ENCODE data around the gene NUP188.

NUP188 gene

DNA sequence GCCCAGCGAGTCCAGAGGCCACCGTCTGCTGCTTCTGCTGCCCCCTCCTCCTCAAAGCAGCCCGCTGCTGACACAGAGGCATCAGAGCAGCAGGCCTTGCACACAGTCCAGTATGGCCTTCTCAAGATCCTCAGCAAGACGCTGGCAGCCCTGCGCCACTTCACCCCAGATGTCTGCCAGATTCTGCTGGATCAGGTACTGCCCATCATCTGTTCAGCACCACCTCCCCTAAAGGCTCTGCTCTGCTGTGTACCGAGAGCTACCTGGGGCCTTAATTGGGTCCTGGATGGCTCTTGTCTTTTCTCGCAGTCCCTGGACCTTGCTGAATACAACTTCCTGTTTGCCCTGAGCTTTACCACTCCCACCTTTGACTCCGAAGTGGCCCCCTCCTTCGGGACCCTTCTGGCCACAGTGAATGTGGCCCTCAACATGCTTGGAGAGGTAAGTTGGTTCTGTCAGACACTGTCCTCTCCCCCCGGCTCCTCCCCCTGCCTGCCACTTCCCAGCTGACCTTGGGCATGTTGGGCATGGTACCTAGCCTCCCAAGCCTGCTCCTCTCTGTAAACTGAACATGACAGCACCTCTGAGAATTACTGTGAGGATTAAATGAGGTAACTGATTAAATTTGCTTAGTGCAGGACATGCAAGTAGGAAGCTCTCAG lies 58.0 kb downstream of the NUP188 start:
- FAIRE-seq = no peak
- DNase-seq (ENCODE audit: insufficient read length, low spot score) = no peak

DNA sequence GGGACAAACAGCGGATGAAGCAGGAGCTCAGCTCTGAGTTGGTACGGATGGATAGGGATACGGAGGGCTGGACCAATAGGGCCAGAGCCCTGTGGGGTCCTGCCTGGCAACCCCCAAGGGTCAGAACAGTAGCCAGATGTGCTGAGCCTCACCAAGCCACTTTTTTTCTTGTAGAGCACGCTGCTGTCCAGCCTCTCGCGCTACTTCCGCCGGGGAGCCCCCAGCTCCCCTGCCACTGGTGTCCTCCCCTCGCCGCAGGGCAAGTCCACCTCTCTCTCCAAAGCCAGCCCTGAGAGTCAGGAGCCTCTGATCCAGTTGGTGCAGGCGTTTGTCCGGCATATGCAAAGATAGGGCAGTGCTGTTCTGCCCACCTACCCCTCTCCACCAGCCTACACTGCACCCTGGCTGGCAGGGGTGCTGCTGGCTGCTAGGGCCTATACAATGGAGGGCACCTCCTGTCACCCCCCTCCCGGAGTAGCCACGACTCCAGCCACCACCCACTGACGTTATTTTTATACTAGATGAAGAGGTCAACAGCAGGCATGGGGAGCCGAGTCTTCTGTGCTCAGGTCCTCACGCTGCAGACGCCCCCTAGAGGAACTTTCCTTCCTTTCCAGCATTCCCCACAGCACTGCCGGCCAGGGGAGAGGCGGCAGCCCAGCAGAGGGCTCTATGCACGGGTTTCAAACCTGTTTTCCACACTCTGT lies 59.0 kb downstream of the NUP188 start:
- FAIRE-seq = no peak
- DNase-seq (ENCODE audit: insufficient read length, low spot score) = peak; percentile 70

DNA sequence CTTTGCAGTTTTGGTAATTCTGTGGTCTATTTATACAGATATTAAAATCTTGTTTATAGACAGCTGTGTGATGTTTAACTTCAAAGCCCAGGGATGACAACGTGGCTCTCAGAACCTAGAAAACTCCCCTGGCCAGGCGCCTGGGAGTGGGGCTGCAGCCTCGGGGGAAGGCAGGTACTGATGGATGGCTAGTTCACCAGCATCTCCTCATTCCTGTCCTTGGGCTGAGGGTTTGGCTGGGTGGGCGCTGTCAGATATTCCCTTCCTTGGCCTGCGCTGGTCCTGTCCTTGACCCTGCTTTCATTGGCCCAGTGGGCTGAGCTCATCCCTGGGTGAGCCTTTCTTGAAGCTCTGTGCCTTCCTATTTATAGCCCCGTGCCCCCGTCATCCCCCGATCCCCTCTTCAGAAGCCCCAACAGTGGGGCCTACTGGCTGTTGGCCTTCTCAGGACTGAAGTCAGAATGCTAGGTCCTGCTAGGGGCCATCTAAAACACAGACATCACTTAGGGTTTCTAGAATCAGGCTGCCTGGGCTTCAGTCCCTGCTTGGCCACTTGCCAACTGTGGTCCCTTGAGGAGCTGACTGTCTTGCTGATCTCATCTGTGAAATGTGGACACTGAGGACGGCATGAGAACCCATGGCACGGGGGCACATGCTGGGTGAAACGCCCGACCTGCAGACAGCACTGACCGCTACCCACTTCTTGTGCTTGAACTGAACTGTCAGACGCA lies 59.7 kb downstream of the NUP188 start:
- FAIRE-seq = no peak
- no peak for DNase-seq (ENCODE audit: insufficient read length, low spot score)

DNA sequence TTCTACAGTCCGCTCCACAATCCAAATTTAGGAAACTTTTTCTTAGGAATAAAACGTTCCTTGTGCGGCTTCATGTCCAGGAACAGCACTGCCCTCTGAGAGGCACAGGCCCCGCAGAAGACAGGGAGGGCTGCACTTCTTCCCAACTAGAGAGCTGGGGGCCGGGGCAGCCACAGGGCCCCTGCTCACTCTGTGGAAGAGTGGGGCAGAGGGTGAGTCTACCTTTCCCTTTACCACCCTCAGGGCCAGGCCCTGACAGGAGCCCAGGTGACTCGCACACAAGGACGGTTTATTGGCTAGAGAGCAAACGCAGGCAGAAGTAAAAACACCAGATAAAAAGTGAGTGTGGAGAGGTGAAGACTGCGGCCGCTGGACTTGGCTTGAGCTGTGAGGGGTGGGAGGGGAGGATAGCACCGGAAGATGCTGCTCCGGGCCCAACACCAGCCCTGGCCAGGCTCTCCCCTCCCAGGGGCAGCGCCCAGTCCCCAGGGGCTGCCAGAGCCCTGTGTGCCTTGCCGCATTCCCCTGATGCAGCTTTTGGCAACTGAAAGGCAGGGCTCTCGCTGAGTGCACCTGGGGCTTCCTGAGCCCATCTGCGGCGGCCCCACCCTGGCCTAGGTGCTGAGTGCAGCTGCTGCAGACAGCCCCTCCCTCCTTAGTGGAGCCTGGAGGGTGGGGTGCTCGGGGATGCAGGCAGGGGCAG lies 60.4 kb downstream of the NUP188 start:
- DNase-seq (ENCODE audit: insufficient read length, low spot score) = no peak
- no peak for FAIRE-seq

DNA sequence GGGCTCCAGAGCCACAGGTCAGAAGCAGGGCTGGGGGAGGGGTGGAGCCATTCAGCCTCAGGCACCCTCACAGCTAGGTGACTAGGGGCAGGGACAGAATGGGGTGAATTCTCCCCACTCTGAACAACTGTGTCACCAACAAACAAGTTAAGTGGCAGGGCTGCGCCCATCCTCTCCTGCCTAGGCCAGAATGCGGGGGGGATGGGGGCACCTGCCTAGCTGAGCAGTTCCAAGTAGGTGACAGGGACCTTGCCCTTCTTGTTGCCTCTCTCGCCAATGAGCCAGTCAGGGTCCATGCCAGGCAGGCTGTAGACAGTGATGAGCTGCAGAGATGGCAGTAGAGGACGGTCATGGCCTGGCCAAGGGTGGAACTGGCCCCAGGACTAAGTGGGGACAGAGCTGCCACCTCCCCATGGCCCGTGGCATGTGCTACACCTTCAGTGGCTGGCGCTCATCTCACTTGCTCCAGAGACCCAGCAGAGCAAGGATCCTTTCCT lies 61.0 kb downstream of the NUP188 start:
- FAIRE-seq (no peak), DNase-seq (ENCODE audit: insufficient read length, low spot score) (no peak)

DNA sequence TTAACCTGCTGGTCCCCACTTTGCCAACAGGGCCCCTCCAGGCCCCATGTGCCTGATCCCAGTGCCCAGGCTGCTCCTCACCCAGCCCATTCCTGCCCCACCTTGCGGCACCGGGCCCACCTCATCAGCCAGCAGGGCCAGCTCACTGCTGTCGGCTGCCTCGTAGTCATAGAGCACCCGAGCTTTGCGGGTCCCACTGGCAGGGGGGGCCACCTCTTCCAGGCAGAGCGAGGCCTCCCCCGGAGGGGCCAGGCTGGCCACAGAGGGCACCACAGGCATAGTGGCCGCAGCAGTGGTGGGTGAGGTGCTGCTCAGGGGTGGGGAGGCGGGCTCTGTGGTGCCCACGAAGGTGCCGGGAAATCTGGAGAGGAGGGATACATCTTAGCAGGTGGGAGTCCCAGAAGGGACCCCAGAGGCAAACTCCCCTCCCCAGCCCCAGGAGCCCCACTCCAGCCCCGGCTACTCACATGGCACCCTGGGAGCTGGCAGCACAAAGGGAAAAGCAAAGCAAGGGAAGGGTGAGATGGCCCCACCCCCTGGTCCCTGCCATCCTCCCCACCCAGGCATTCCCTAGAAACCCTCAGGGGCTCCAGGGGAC lies 61.6 kb downstream of the NUP188 start:
- FAIRE-seq = no peak
- no peak for DNase-seq (ENCODE audit: insufficient read length, low spot score)

DNA sequence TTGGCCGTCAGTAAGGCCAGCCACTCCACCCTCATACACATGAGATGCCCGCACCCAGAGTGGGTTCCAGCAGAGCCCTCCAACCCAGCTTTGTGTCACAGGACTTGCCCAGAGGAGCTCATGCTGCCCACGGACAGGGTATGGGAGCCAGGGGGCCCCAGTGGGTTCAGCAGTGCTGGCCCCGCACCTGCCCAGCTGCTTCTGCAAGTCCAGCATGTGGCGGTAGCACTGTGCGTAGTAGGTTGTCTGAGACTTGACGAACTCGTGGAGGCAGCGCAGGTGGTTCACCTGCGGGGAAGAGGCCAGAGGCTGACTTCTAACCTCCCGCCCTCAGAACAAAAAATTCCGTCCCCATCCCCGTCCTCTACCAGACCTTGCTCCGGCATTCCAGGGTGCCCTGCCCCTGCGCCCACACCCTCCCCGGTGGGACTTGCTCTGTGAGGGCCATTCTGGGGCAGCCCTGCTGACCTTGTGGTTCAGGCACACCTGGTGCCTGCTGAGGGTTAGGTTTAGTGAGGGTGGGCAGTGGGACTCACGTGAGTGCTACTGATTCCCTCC lies 62.2 kb downstream of the NUP188 start:
- no peak for DNase-seq (ENCODE audit: insufficient read length, low spot score)
- no peak for FAIRE-seq

DNA sequence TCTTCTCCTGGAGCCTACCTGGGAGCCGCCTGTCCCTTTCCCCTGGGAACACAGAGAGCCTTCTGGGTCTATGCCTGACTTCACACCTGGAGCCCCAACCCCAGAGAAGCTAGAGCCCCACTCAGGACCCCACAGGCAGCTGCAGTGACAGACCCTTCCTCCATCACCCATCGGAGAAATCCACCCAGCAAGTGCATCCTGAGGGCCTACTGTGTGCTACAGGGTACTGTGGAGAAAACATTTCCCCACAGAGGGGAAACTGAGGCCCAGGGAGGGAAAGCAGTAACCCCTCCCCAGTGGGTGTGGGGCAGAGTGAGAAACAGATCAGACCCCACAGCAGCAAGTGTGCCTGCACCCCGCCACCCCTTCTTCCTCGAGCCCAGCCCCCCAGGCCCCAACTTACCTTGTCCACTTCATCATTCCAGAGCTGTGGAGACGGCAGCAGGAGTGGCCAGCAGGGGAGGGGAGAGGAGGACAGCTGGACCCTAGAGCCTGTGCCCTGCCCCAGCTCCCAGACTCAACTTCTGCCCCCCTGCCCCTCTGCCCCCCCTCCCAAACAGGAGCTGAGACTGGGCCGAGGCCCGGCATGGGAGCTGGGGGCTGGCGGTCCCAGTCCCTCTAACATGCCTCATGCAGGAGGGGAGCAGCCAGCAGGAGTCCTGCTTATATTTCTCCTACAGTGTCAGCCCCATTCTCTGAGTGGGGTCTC lies 62.9 kb downstream of the NUP188 start:
- DNase-seq (ENCODE audit: insufficient read length, low spot score) = no peak
- no peak for FAIRE-seq

DNA sequence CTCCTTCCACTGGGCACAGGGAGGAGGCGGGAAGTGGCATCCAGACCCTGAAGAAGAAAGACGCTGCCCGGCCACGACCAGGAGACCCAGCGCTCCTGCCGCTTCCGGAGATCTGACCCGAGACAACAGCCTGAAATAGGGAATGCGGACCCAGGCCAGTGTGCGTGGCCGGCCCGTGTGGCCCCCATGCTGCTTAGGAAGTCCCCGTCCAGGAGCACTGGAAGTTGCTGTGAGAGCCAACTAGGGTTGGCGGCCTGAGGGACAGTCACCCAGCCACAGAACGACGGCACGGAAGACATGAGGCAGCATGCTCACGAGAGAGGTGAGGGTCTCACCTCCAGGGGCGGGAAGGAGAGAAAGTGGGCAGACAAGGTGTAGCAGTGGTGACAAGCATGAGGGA lies 63.7 kb downstream of the NUP188 start:
- no peak for DNase-seq (ENCODE audit: insufficient read length, low spot score)
- FAIRE-seq = no peak

DNA sequence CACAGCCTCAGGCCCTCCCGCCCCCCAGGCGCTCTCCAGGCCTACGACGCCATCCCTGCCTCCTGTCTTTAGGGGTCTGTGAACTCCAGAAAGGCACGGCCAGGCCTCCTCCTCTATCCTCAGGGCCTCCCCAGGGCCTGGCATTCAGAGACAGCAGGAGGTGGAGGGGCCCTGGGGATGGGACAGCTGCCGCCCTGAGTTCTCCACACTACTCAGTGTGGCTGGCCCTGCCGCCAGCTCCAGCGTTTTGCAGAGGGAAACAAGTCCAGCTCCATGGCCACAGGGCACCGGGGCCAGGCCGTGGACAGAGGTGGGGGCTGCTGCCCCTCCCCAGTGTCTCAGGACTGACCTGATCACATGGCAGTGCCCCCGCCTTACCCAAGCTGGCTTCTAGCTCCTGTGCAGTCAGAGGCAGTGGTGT lies 64.3 kb downstream of the NUP188 start:
- FAIRE-seq = no peak

DNA sequence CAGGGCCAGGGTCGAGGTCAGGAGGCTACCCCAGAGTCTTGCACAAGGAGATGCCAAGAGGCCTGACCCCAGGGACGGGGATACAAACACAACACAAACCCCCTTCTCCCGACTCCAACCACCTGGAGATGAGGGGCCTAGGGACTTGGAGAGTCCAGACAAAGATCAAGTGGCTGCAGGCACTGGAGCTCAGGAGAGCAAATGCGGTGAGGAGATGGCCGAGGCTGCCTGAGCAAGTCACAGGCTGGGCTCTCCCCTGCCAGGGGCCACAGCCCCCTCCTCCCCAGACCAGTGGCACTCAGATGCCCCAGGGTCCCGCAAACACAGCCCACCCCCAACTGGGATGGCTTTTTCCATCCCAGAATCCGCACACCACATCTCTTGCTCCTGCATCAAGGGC lies 64.8 kb downstream of the NUP188 start:
- FAIRE-seq (no peak), DNase-seq (ENCODE audit: insufficient read length, low spot score) (no peak)

More for the DNA sequence above, 64.3 kb downstream of the NUP188 start:
- DNase-seq (ENCODE audit: insufficient read length, low spot score) = no peak

DNA sequence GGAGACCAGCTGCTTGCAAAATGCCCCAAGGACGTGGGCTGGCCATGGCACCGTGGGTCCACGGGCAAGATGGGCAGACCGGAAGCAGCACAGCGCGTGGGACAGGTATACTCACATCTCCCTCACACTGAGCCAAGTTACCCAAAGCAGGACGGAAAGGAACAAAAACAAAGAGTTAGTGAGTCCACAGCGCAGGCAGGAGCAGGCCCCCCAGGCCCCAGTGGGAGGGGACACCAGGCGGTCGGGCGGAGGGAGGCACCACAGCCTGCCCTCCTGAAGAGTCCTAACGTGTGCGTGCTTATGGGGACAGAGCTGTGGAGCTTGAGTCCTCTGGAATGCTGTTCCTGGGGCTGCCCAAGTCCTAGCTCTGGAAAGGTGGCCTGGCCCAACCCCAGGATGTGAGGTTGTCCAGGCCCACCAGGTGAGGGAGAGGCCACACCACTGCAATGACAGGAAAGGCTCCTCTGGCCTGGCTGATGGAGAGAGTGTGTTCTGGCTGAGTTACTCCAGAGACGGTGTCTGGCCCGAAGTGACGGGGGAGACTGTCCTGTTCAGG lies 65.5 kb downstream of the NUP188 start:
- DNase-seq (ENCODE audit: insufficient read length, low spot score) = no peak
- no peak for FAIRE-seq

DNA sequence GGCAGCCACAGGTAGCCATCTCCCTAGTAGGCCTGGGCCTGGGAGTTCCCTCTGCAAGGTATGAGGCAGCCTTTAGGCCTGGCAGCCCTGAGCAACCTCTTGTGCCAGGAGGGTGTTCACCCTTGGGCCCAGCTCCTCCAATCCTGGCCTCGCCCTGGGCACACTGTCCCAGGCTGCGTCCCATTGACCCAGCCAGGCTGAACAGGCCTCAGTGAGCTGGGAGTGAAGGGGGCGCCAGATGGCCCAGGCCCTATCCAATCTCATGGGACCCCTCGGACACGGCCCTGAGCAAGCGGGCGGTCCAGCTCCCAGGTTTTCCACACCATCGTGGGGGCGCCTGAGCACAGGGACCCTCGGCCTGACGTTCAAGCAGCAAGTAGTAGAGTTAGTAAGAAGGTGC lies 66.2 kb downstream of the NUP188 start:
- DNase-seq (ENCODE audit: insufficient read length, low spot score) (no peak), FAIRE-seq (no peak)

DNA sequence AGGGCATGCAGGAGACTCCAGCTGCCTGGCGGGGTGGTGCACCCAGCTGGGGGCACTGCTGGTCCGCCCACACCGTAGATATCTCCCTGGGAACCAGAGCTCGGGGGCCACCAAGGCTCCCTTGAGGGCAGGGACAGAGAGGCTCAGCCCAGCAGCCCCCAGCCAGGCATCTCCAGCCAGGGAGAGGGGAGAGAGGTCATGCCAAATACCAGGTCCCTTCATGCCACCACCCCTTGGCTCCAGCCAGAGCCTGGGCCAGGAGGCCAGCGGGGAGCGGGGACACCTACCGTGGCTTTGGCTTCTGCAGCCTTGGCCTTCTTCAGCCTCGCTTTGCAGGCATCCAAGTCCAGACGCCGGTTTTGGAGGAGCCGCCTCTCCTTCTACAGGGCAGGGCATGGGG lies 66.6 kb downstream of the NUP188 start:
- DNase-seq (ENCODE audit: insufficient read length, low spot score) = no peak

DNA sequence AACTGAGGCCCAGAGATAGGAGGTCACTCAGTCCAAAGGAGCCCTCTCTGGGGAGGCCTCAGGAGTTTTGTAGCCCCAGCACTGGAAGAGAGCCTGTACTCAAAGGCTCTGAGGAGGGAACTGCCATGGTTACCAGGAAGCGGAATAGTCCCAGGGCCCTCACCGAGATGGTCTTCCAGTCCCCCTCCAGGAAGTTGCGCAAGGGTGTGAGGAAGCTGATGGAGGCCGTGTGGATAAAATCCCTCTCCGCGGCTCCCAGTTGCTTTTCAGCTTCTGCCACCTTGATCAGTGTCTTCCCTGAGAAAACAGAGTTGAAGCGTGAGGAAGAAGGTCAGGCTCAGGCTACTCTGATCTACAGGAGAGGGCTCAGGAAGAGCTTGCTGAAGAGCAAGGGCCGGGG lies 67.1 kb downstream of the NUP188 start:
- no peak for FAIRE-seq
- no peak for DNase-seq (ENCODE audit: insufficient read length, low spot score)

More for the DNA sequence above, 66.6 kb downstream of the NUP188 start:
- FAIRE-seq = no peak

DNA sequence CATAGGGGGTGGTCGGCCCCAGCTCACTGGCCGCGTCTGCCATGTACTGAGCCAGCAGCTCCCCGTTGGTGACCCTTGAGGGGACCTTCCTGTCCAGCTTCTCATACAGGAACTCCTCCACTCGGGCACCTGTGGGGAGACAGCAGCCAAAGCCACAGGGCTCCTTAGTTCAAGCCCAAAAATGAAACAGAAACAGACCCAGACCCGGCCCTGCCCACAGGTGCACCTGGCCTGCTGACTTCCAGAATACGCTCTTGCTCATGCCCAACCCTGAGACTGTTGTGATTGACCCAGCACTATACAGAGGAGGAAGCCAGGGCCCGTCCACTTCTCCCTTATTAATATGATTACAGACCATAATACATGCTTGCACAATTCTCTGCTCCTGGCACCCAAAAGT lies 73.6 kb downstream of the NUP188 start:
- no peak for FAIRE-seq
- no peak for DNase-seq (ENCODE audit: insufficient read length, low spot score)

DNA sequence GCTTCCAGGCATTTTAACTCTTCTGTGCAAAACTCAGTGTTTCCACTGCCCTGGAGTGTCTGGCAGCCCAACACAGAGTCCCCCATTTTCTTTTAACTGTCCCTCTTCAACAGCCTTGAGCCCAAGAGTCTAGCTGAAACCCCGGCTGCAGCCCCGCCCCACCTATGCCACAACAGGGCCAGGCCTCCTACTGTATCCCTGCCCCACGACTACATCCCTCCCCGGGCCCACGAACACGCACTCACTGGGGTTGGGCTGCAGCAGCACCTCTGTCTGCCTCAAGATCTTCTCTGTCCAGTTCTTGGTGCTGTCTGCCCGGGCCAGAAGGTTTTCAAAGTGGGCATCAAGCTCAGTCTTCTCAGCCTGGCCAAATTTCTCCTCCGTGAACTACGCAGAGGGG lies 74.5 kb downstream of the NUP188 start:
- no peak for DNase-seq (ENCODE audit: insufficient read length, low spot score)
- no peak for FAIRE-seq

DNA sequence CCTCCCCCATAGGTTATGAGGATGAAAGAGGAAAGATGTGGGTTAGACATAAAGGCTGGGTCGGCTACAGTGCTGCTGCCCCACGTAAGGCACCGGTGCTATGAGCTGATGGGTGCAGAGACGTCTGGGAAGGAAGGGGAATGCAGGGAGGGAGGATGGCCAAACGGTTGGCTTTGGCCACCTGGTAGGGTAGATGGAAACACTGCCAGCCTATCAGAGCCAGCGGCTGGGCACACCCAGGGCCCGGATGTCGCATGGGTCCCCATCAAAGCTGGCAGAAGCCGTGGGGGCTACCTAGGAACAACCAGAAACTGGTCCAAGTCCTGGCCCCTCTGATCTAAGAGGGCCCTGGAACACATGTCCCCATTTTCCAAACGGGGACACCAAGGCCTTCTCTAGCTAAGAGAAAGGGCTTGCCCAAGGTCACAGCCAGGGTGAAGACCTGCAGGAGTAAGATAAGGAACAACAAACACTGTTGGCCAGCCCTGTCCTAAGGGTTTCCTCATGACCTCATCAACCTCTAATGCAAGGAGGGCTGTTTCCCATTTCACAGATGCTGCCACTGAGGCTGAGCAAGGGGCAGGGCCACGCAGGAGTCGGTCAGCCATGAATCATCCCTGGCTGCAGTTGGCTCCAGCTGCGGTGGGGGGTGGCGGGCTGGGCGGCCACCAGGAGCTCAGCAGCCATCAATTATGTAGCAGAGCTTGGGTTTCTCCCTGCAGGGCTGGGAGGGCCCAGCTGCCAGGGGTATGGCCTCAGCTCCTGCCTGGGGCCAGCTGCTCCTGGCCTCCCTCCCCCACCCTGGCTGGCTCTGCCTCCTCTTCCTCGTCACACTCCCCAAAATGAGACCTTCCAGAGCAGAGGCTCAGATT lies 75.8 kb downstream of the NUP188 start:
- DNase-seq (ENCODE audit: insufficient read length, low spot score) (no peak), FAIRE-seq (no peak)

DNA sequence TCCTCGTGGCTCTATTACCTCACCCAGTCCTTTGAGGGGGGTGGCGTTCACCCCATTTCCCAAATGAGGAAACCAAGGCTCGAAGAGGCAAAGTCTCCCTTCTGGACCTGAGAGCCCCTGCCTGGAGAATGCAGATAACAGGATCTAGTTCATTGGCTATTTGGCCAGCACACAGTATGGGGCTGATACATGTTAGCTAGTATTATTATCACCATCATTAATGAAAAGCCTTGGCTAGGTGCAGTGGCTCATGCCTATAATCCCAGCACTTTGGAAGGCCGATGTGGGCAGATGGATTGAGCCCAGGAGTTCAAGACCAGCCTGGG lies 76.4 kb downstream of the NUP188 start:
- DNase-seq (ENCODE audit: insufficient read length, low spot score) (no peak), FAIRE-seq (no peak)

All from HTR-8/SVneo (cell line).